NCI-H524 treated with DMSO at 0.1 percent for 48 hours (cell line): ENCODE data around the gene ZNF792.
"Not testable (repeated sequence)": the region's sequence is repeated elsewhere in the genome, so short reads cannot be mapped to it uniquely, and the experiment has no call there.

Experiments
- DNase-seq: peaks from one replicate; lab custom pipeline; 2025; lab: John Stamatoyannopoulos, UW

ZNF792 gene

GRCh38 chr19:34970185-34970780 lies 6.3 kb upstream of the ZNF792 start:
- not testable (repeated sequence) for DNase-seq

- DNase-seq: no peak
Observed at GRCh38 chr19:34969721-34970120, 5.7 kb upstream of the ZNF792 start.

GRCh38 chr19:34967551-34967950 lies 3.5 kb upstream of the ZNF792 start:
- DNase-seq: no peak

- DNase-seq: not testable (repeated sequence)
Observed at GRCh38 chr19:34965505-34965904, 1.5 kb upstream of the ZNF792 start.

GRCh38 chr19:34964598-34964997 lies 569 bp upstream of the ZNF792 start:
- DNase-seq: no peak

GRCh38 chr19:34962687-34963572 lies 1.1 kb downstream of the ZNF792 start:
- DNase-seq: no peak

GRCh38 chr19:34961775-34962686 lies 2.0 kb downstream of the ZNF792 start:
- DNase-seq: no peak

- no peak for DNase-seq
Observed at GRCh38 chr19:34960940-34961679, 2.9 kb downstream of the ZNF792 start.

GRCh38 chr19:34960103-34960805 lies 3.8 kb downstream of the ZNF792 start:
- DNase-seq: no peak

GRCh38 chr19:34959021-34959420 lies 5.0 kb downstream of the ZNF792 start:
- DNase-seq: no peak

- no peak for DNase-seq
Observed at GRCh38 chr19:34957830-34958751, 5.9 kb downstream of the ZNF792 start.

GRCh38 chr19:34953092-34953491 lies 10.9 kb downstream of the ZNF792 start:
- no peak for DNase-seq

GRCh38 chr19:34943861-34944573 lies 20.0 kb downstream of the ZNF792 start:
- DNase-seq: no peak

- DNase-seq: no peak
Observed at GRCh38 chr19:34938886-34939285, 25.1 kb downstream of the ZNF792 start.

GRCh38 chr19:34936184-34936583 lies 27.8 kb downstream of the ZNF792 start:
- DNase-seq: no peak

GRCh38 chr19:34932494-34932893 lies 31.5 kb downstream of the ZNF792 start:
- no peak for DNase-seq

- peak; percentile 72 for DNase-seq
Observed at GRCh38 chr19:34926685-34927375, 37.2 kb downstream of the ZNF792 start, which contains the start of gene ZNF30. Gene ZNF30 (plus strand): TSS chr19:34926903. CDS start chr19:34929948, 3,045 bp downstream.

GRCh38 chr19:34926361-34926684 lies 37.7 kb downstream of the ZNF792 start:
- DNase-seq: no peak
